Suprapubic skin (tissue), 4 donors: ENCODE data around the gene PLD3. TPM values are rescaled to one million over a fixed set of nuclear protein-coding genes. Genes with fewer than 3 reads are reported as not detected.

Experiments used
- DNase-seq, 2 donors: peaks; one replicate each; pipeline ENCODE4 v3.0.0-alpha.2; 2019; ENCODE audit warnings: low spot score in 2 of 2
- H3K27ac ChIP-seq: fragments of 200-600 bp; sonication (generic); one replicate; pipeline ENCODE4 v1.5.1; 2019
- H3K27me3 ChIP-seq: fragments of 200-600 bp; sonication (generic); one replicate; pipeline ENCODE4 v1.5.1; 2019
- H3K36me3 ChIP-seq: fragments of 200-600 bp; sonication (generic); one replicate; pipeline ENCODE4 v1.5.1; 2019
- H3K4me1 ChIP-seq: fragments of 200-600 bp; sonication (generic); one replicate; pipeline ENCODE4 v1.5.1; 2019
- H3K4me3 ChIP-seq: fragments of 200-600 bp; sonication (generic); one replicate; pipeline ENCODE4 v1.5.1; 2019; ENCODE audit warnings: mild to moderate bottlenecking
- H3K9me3 ChIP-seq: fragments of 200-600 bp; sonication (generic); one replicate; pipeline ENCODE4 v1.5.1; 2019
- EP300 ChIP-seq: sonication (generic); formaldehyde crosslinking; IDR thresholded peaks from one replicate; pipeline ENCODE4 v1.6.1; 2017; ENCODE audit warnings: antibody characterized with exemption
- POLR2A ChIP-seq, 2 donors: fragments of 450-650 bp; IDR thresholded peaks; one replicate each; pipeline ENCODE4 v1.6.1; 2017; ENCODE audit warnings: antibody characterized with exemption in 2 of 2, mild to moderate bottlenecking in 2 of 2, moderate library complexity in 2 of 2
- POLR2AphosphoS5 ChIP-seq, 3 donors: sonication (generic); formaldehyde crosslinking; IDR thresholded peaks; one replicate each; pipeline ENCODE4 v1.6.1; 2017; ENCODE audit warnings: antibody characterized with exemption in 3 of 3
- WGBS: methylation state at CpG from one replicate; pipeline ENCODE4 v1.1.5; 2018; 5-methylcytosine and 5-hydroxymethylcytosine counted together
- total RNA-seq, 4 donors: library from RNA; depleted of rRNA; stranded (reverse); fragments of >200 nt; gene quantifications; one replicate each; pipeline ENCODE4 v1.1.0, GENCODE V29; 2016
- TF ChIP-seq, protein P1 (sequence below), 2 donors: fragments of 200-600 bp in 1 of 2; fragments of 450-650 bp in 1 of 2; sonication (generic) in 1 of 2; IDR thresholded peaks; one replicate each; pipeline ENCODE4 v1.5.1; 2016 to 2019; ENCODE audit warnings: antibody characterized with exemption in 2 of 2, mild to moderate bottlenecking in 1 of 2, moderate library complexity in 1 of 2

The PLD3 gene
- total RNA-seq, 4 donors from 2014 or later = 173 to 231 (median 202) TPM

DNA sequence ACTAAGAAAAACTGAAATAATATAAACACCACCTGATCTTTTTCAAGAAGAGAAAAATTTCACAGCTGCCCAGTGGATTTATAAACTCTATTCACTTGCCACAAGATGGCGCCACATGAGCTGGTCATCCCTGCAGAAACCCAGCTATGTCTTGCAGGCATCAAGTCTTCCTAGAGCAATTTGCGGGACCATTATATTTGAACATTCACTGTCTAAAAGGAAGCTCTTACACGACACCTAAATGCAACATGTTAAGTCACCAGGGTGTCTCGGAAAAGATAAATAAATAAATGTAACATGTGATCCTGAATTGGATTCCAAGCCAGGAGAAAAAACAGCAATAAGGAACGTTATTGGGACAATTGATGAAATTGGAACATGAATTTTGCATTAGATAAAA, 43.1 kb upstream of the PLD3 start:
- H3K27me3 ChIP-seq = no peaks in the 10 kb centered on the region
- H3K9me3 ChIP-seq = no peaks in the 10 kb centered on the region
- DNase-seq = no peak
- H3K27ac ChIP-seq = no peak overlapping the region
- H3K36me3 ChIP-seq = no peaks in the 10 kb centered on the region
- 4% methylated on average over 5 of the region's 5 CpGs for WGBS
- peaks cover 12% of the 10 kb centered on the region for H3K4me1 ChIP-seq
- TF ChIP-seq, protein P1, sequence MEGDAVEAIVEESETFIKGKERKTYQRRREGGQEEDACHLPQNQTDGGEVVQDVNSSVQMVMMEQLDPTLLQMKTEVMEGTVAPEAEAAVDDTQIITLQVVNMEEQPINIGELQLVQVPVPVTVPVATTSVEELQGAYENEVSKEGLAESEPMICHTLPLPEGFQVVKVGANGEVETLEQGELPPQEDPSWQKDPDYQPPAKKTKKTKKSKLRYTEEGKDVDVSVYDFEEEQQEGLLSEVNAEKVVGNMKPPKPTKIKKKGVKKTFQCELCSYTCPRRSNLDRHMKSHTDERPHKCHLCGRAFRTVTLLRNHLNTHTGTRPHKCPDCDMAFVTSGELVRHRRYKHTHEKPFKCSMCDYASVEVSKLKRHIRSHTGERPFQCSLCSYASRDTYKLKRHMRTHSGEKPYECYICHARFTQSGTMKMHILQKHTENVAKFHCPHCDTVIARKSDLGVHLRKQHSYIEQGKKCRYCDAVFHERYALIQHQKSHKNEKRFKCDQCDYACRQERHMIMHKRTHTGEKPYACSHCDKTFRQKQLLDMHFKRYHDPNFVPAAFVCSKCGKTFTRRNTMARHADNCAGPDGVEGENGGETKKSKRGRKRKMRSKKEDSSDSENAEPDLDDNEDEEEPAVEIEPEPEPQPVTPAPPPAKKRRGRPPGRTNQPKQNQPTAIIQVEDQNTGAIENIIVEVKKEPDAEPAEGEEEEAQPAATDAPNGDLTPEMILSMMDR (IDR thresholded peaks at IDR 0.05) = peak; percentile 59 to 64
- no peak for TF ChIP-seq EP300
- H3K4me3 ChIP-seq = no peak overlapping the region

DNA sequence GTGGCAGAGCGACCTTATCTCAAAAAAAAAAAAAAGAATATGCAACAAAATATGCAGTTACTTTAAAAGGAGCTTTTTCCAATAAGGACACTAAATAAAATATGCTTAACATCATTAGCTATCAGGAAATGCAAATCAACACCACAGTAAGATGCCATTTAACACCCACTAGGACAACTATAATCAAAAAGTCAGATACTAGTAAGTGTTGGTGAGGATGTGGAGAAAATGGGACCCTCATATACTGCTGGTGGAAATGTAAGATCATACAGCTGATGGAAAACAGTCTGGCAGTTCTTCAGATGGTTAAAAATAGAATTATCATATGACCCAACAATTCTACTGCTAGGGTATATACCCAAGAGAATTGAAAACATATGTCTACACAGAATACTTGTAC, 38.8 kb upstream of the PLD3 start:
- WGBS = 86% methylated on average over 1 of the region's 1 CpG
- H3K4me1 ChIP-seq = peaks cover 5% of the 10 kb centered on the region
- H3K27ac ChIP-seq = no peak overlapping the region
- H3K4me3 ChIP-seq = no peak overlapping the region
- H3K9me3 ChIP-seq = no peaks in the 10 kb centered on the region
- H3K27me3 ChIP-seq = no peaks in the 10 kb centered on the region
- no peak for TF ChIP-seq POLR2AphosphoS5 (IDR thresholded peaks at IDR 0.05)
- TF ChIP-seq EP300 = no peak
- no peak for TF ChIP-seq POLR2A (IDR thresholded peaks at IDR 0.05)
- TF ChIP-seq, protein P1 (IDR thresholded peaks at IDR 0.05) = no peak
- no peak for DNase-seq
- no peaks in the 10 kb centered on the region for H3K36me3 ChIP-seq

DNA sequence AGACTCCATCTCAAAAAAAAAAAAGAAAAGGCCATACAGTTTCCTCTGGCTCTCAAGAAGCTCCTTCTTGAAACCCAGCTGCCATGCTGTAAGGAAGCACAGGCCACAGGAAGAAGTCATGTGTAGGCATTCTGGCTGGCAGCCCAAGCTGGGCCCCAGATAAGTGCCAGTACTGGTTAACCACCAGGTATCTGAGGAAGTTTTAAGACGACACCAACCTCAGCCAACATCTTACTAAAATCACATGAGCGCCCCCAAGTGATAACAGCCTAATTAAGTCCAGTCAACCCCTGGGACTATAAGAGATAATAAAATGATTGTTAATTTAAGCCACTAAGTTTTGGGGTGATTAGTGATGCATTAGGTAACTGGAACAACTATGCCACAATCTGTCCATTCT, 36.0 kb upstream of the PLD3 start:
- Histone ChIP-seq H3K9me3 (no peaks in the 10 kb centered on the region), H3K27ac (no peak overlapping the region), H3K4me1 (no peaks in the 10 kb centered on the region), H3K4me3 (no peak overlapping the region), H3K27me3 (no peaks in the 10 kb centered on the region), H3K36me3 (peaks cover 3% of the 10 kb centered on the region)
- TF ChIP-seq POLR2AphosphoS5 (IDR thresholded peaks at IDR 0.05) = no peak
- TF ChIP-seq, protein P1 (IDR thresholded peaks at IDR 0.05) = no peak
- no peak for TF ChIP-seq POLR2A (IDR thresholded peaks at IDR 0.05)
- TF ChIP-seq EP300 = no peak
- peak in 1 of 2 donors; percentile 16 for DNase-seq
- WGBS = 79% methylated on average over 2 of the region's 2 CpGs

DNA sequence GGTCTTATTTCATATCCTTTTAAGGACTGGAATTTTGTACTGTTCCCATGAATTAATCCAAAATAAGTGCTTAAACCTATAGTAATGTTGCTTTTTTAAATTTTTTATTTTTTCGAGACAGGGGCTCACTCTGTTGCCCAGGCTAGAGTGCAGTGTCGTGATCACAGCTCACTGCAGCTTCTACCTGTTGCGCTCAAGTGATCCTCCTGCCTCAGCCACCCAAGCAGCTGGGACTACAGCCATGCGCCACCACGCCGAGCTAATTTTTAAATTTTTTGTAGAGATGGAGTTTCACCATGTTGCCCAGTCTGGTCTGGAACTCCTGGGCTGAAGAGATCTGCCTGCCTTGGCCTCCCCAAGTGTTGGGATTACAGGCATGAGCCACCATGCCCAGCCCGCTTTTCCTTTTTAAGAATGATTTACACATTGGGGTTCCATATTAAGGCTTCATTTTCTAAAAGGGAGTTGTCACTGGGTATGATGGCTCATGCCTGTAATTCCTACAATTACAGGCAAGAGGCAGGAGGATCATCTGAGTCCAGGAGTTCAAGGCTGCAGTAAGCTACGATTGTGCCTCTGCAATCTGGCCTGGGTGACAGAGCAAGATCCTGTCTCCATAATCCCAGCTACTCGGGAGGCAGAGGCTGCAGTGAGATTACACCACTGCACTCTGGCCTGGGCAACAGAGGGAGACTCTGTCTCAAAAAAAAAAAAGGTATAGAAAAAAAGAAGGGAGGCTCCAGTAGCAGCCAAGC, 35.1 kb upstream of the PLD3 start:
- Histone ChIP-seq H3K36me3 (peaks cover 3% of the 10 kb centered on the region), H3K4me3 (no peak overlapping the region), H3K9me3 (no peaks in the 10 kb centered on the region), H3K4me1 (no peaks in the 10 kb centered on the region), H3K27me3 (no peaks in the 10 kb centered on the region), H3K27ac (no peak overlapping the region)
- no peak for DNase-seq
- TF ChIP-seq POLR2AphosphoS5 (IDR thresholded peaks at IDR 0.05) (no peak), POLR2A (IDR thresholded peaks at IDR 0.05) (no peak), EP300 (no peak)
- TF ChIP-seq, protein P1 (IDR thresholded peaks at IDR 0.05) = no peak
- 90% methylated on average over 9 of the region's 9 CpGs for WGBS

DNA sequence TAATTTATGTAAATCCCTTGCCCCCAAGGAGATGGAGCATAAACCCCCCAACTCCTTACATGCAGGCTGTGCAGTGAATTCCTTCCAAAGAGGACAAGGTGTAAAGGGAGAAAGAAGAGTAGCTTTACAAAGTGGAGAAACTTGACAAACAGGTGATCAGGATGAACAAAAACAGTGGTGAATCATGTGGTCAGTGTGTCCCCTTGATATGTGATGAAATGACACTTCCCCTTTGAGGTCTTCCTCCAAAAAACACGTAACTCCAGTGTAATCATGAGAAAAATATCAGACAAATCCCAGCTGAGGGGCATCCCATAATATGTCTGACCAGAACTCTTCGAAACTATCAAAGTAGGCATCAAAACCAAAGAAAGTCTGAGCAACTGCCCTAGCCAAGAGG, 33.8 kb upstream of the PLD3 start:
- Histone ChIP-seq H3K4me1 (no peaks in the 10 kb centered on the region), H3K4me3 (no peak overlapping the region), H3K27me3 (no peaks in the 10 kb centered on the region), H3K36me3 (peaks cover 3% of the 10 kb centered on the region), H3K27ac (no peak overlapping the region), H3K9me3 (no peaks in the 10 kb centered on the region)
- no peak for DNase-seq
- TF ChIP-seq POLR2AphosphoS5 (IDR thresholded peaks at IDR 0.05) (no peak), POLR2A (IDR thresholded peaks at IDR 0.05) (no peak), EP300 (no peak)
- TF ChIP-seq, protein P1 (IDR thresholded peaks at IDR 0.05) = no peak
- 85% methylated on average over 2 of the region's 2 CpGs for WGBS
